ENCODE data around the gene FHOD1. TPM values are rescaled to one million over a fixed set of nuclear protein-coding genes. Genes with fewer than 3 reads are reported as not detected.
A peak's percentile ranks its signal among the peaks of the same experiment; 100 is the strongest.

The FHOD1 gene
- total and polyA plus RNA-seq, 2 of the 13 experiments (the other 11 are each of a cell fraction or from before 2014, with no cell fraction given), result 20.0 to 20.8 TPM

- in situ Hi-C loops (cut with HindIII; ENCODE audit: extremely low pct_ligation_motif_present, low pct_unique_long_range_greater_than_20kb) (no loop called here), intact Hi-C loops (cut with micrococcal nuclease; ENCODE audit: unreplicated experiment) (no loop called here)
- Histone ChIP-seq H3K27ac (ENCODE audit: extremely low read length, insufficient read depth, low read length) (no peak overlapping the region), H3K79me2 (ENCODE audit: insufficient read depth, low read length) (no peaks in the 10 kb centered on the region), H3K9ac (ENCODE audit: insufficient read depth, low read depth, low read length) (peak overlapping the region; percentile 5; the same call in 1 of the 2 replicates), H3K4me1 (ENCODE audit: insufficient read depth, low read length) (peaks cover 55% of the 10 kb centered on the region), H3K9me3 (ENCODE audit: low read length) (no peaks in the 10 kb centered on the region), H3K36me3 (replicated peaks in 1 of 2; ENCODE audit: control insufficient read depth in 1 of 2, insufficient read depth in 2 of 2, low read length in 2 of 2) (peaks cover 9 to 10% of the 10 kb centered on the region in 2 experiments; a peak in 3 of 5 replicates), H2AFZ (ENCODE audit: low read length) (no peak overlapping the region), H3K4me3 (replicated peaks in 1 of 3; ENCODE audit: insufficient read depth in 1 of 3, low read depth in 2 of 3, low read length in 3 of 3) (no peak overlapping the region; a peak in 1 of 6 replicates), H4K20me1 (ENCODE audit: insufficient read depth, low read length) (no peaks in the 10 kb centered on the region), H3K4me2 (ENCODE audit: low read depth, low read length) (peak overlapping the region; percentile 4; the same call in 1 of the 2 replicates), H3K27me3 (ENCODE audit: control insufficient read depth in 1 of 2, insufficient read depth in 2 of 2, low read length in 2 of 2) (no peaks in the 10 kb centered on the region)
- 52% methylated on average over 15 of the region's 21 CpGs for WGBS (ENCODE audit: low lambda C conversion rate)
- FAIRE-seq, result no peak
- ChIA-PET CTCF (ENCODE audit: low intra/inter-chr PET ratio, low total read pairs) (no interaction called here), POLR2A (interaction anchor here (0.5 to 2.1 kb wide), 7 partner anchors 9 to 40 kb away, joined by 3 to 6 read pairs (median 3); partner anchors contain the start of genes FHOD1, NOL3 and TMEM208)
- BruUV-seq (replicated peaks), result no TSS peak
- peak; percentile 15 for ATAC-seq
- DNase-seq (ENCODE audit: low spot score), result no peak
- TF ChIP-seq NR2C2 (CRISPR knock-in tag; IDR thresholded peaks at IDR 0.05; ENCODE audit: borderline replicate concordance) (0 out of 2 replicates have a peak, but pooled peaks have one; percentile 52), PTBP1 (IDR thresholded peaks at IDR 0.05; ENCODE audit: low read depth, low read length, poor library complexity, severe bottlenecking) (peak; percentile 20), ZNF674 (CRISPR knock-in tag; IDR thresholded peaks at IDR 0.05; ENCODE audit: low read depth) (peak; percentile 84; the same call in 1 of the 2 replicates), YY1 (IDR thresholded peaks at IDR 0.05; ENCODE audit: insufficient read depth, insufficient replicate concordance, low read depth, low read length) (peak; percentile 77), KMT2B (CRISPR knock-in tag; IDR thresholded peaks at IDR 0.05) (0 out of 2 replicates have a peak, but pooled peaks have one; percentile 21), ZMYM2 (CRISPR knock-in tag; IDR thresholded peaks at IDR 0.05) (0 out of 2 replicates have a peak, but pooled peaks have one; percentile 49), BCL3 (CRISPR knock-in tag; IDR thresholded peaks at IDR 0.05) (0 out of 2 replicates have a peak, but pooled peaks have one; percentile 33), ZNF564 (CRISPR knock-in tag; IDR thresholded peaks at IDR 0.05) (0 out of 2 replicates have a peak, but pooled peaks have one; percentile 33), RAD21 (CRISPR knock-in tag; IDR thresholded peaks at IDR 0.05) (0 out of 2 replicates have a peak, but pooled peaks have one; percentile 24), ARID4A (CRISPR knock-in tag; IDR thresholded peaks at IDR 0.05; ENCODE audit: borderline replicate concordance) (0 out of 2 replicates have a peak, but pooled peaks have one; percentile 22), ZNF331 (CRISPR knock-in tag; IDR thresholded peaks at IDR 0.05) (0 out of 2 replicates have a peak, but pooled peaks have one; percentile 8), NFIB (CRISPR knock-in tag; IDR thresholded peaks at IDR 0.05; ENCODE audit: borderline replicate concordance) (0 out of 2 replicates have a peak, but pooled peaks have one; percentile 56), ZBTB21 (CRISPR knock-in tag; IDR thresholded peaks at IDR 0.05) (no peak), ZNF781 (CRISPR knock-in tag; IDR thresholded peaks at IDR 0.05; ENCODE audit: borderline replicate concordance, not compliant biosample characterization) (peak; percentile 27)
Observed at GRCh38 chr16:67207249-67208091, 39.8 kb downstream of the FHOD1 start.
